Gastroesophageal sphincter (tissue), 3 donors: ENCODE data around the gene NR3C2.

Experiments
- EP300 ChIP-seq: sonication (generic); formaldehyde crosslinking; IDR thresholded peaks from one replicate; pipeline ENCODE4 v1.6.1; 2017; ENCODE audit warnings: antibody characterized with exemption, mild to moderate bottlenecking
- POLR2A ChIP-seq, 2 donors: fragments of 450-650 bp; IDR thresholded peaks; one replicate each; pipeline ENCODE4 v1.6.1; 2017; ENCODE audit warnings: antibody characterized with exemption in 2 of 2, mild to moderate bottlenecking in 2 of 2, moderate library complexity in 1 of 2
- POLR2AphosphoS5 ChIP-seq: sonication (generic); formaldehyde crosslinking; IDR thresholded peaks from one replicate; pipeline ENCODE4 v1.6.1; 2017; ENCODE audit warnings: antibody characterized with exemption
- TF ChIP-seq, protein P1 (sequence below), 4 experiments: fragments of 200-600 bp in 2 of 4; fragments of 450-650 bp in 2 of 4; sonication (generic) in 1 of 4; IDR thresholded peaks; one replicate each; pipeline ENCODE4 v1.5.1; 2017 to 2019; ENCODE audit warnings: antibody characterized with exemption in 4 of 4, mild to moderate bottlenecking in 2 of 4, moderate library complexity in 2 of 4

DNA sequence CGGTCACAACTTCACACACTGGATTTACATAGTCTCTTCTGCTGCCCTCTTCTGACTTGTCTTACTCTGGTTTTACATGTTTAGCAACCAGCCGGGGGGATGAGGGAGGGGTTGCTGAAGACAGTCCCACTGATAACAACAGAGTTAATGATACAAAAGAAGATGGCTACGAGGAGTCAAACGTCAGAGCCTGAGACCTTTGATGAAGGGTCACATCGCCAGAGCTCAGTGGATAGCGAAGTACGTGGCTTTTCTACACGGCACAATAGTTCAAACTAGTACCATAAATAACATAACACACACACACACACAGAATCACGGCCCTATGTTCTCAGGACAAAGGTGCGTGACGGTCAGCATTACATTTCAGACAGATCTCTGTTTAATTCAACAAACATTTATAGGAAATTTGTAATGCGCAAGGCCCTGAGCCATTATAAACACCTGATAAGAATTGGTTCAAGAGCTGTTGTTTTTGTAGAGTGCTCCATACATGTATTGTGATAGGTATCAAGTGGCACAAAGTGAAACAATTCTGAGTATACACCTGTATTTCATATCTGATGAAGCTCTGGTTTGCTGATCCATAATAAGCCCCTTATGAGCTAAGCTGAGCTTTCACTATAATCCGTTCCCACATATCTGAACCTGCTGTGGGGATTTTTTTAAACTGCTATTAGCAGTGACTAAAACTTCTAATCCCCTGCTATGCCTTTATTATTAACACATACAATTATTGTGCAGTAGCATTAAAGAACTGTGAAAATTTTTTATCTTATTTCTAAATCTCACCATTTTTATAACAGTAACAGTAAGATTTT is 100.0 kb downstream of the NR3C2 start:
- no peak for TF ChIP-seq POLR2A (IDR thresholded peaks at IDR 0.05)
- TF ChIP-seq, protein P1, sequence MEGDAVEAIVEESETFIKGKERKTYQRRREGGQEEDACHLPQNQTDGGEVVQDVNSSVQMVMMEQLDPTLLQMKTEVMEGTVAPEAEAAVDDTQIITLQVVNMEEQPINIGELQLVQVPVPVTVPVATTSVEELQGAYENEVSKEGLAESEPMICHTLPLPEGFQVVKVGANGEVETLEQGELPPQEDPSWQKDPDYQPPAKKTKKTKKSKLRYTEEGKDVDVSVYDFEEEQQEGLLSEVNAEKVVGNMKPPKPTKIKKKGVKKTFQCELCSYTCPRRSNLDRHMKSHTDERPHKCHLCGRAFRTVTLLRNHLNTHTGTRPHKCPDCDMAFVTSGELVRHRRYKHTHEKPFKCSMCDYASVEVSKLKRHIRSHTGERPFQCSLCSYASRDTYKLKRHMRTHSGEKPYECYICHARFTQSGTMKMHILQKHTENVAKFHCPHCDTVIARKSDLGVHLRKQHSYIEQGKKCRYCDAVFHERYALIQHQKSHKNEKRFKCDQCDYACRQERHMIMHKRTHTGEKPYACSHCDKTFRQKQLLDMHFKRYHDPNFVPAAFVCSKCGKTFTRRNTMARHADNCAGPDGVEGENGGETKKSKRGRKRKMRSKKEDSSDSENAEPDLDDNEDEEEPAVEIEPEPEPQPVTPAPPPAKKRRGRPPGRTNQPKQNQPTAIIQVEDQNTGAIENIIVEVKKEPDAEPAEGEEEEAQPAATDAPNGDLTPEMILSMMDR (IDR thresholded peaks at IDR 0.05), result no peak
- TF ChIP-seq POLR2AphosphoS5, result no peak
- no peak for TF ChIP-seq EP300
